K562 (cell line): ENCODE results near the gene ZFYVE28. TPM values are rescaled to one million over a fixed set of nuclear protein-coding genes. Genes with fewer than 3 reads are reported as not detected.

Experiments used
- CSDE1 ChIP-seq, 2 experiments: fragments of 450-650 bp; IDR thresholded peaks; 2 replicates each; pipeline ENCODE4 v1.6.1; 2016; ENCODE audit warnings: mild to moderate bottlenecking in 1 of 2
- EP400 ChIP-seq: fragments of 450-650 bp; IDR thresholded peaks from 2 replicates; pipeline ENCODE4 v1.6.1; 2017; ENCODE audit warnings: antibody characterized with exemption, mild to moderate bottlenecking, moderate library complexity
- HMG20B ChIP-seq: fragments of 250-450 bp; sonication (Bioruptor Pico); IDR thresholded peaks from 2 replicates; pipeline ENCODE4 v1.5.0; 2021; ENCODE audit warnings: mild to moderate bottlenecking
- HNRNPLL ChIP-seq: fragments of 200-400 bp; formaldehyde crosslinking; IDR thresholded peaks from 2 replicates; pipeline ENCODE4 v1.6.1; 2017; ENCODE audit warnings: low read length, low read depth, mild to moderate bottlenecking; ENCODE audit not compliant: poor library complexity, severe bottlenecking
- HSF4 ChIP-seq: fragments of 250-450 bp; sonication (Bioruptor Pico); IDR thresholded peaks from 2 replicates; pipeline ENCODE4 v2.1.2; 2022; ENCODE audit warnings: mild to moderate bottlenecking, moderate library complexity, borderline replicate concordance
- NR1H2 ChIP-seq: sonication (generic); formaldehyde crosslinking; IDR thresholded peaks from 2 replicates; pipeline ENCODE4 v1.4.0; 2020; ENCODE audit warnings: mild to moderate bottlenecking, missing genetic modification reagents
- PBX2 ChIP-seq, 2 experiments: IDR thresholded peaks in 1 of 2; conservative IDR thresholded peaks in 1 of 2; 2 replicates each; pipeline ENCODE4 v1.6.1; 2016; ENCODE audit warnings: low read depth in 2 of 2, mild to moderate bottlenecking in 1 of 2, missing compliant biosample characterization in 1 of 2, missing genetic modification characterization in 1 of 2, moderate library complexity in 1 of 2
- PTTG1 ChIP-seq: fragments of 450-650 bp; IDR thresholded peaks from 2 replicates; pipeline ENCODE4 v1.6.1; 2016; ENCODE audit warnings: low read depth, mild to moderate bottlenecking, missing genetic modification characterization, missing compliant biosample characterization
- THRA ChIP-seq: fragments of 450-650 bp; IDR thresholded peaks from 2 replicates; pipeline ENCODE4 v1.6.1; 2017; ENCODE audit warnings: mild to moderate bottlenecking, moderate library complexity
- YBX1 ChIP-seq: fragments of 450-650 bp; IDR thresholded peaks from 2 replicates; pipeline ENCODE4 v1.7.1; 2016; ENCODE audit warnings: mild to moderate bottlenecking
- ZBED1 ChIP-seq: IDR thresholded peaks from 2 replicates; pipeline ENCODE4 v1.6.1; 2014
- ZFX ChIP-seq: sonication (generic); formaldehyde crosslinking; IDR thresholded peaks from 2 replicates; pipeline ENCODE4 v1.8.0; 2022; ENCODE audit warnings: mild to moderate bottlenecking, missing genetic modification reagents, moderate library complexity
- ZNF146 ChIP-seq: IDR thresholded peaks from one replicate; pipeline ENCODE4 v1.6.1; 2018; ENCODE audit warnings: missing compliant biosample characterization; ENCODE audit not compliant: unreplicated experiment
- ZNF24 ChIP-seq: fragments of 450-650 bp; IDR thresholded peaks from 2 replicates; pipeline ENCODE4 v1.6.1; 2016
- ZNF431 ChIP-seq: sonication (generic); formaldehyde crosslinking; IDR thresholded peaks from 2 replicates; pipeline ENCODE4 v1.8.0; 2022; ENCODE audit warnings: mild to moderate bottlenecking, missing genetic modification reagents
- ZNF551 ChIP-seq: fragments of 250-450 bp; sonication (Bioruptor Pico); IDR thresholded peaks from 2 replicates; pipeline ENCODE4 v1.5.0; 2021; ENCODE audit warnings: mild to moderate bottlenecking, moderate library complexity
- ZNF778 ChIP-seq: fragments of 450-650 bp; formaldehyde crosslinking; IDR thresholded peaks from 2 replicates; pipeline ENCODE4 v1.4.0; 2020; ENCODE audit warnings: mild to moderate bottlenecking, moderate library complexity
- polyA plus RNA-seq, 8 experiments: library from polyadenylated mRNA; depleted of rRNA in 4 of 8; stranded (reverse) in 5 of 8; unstranded in 3 of 8; fragments of >200 nt; fragmentation: Nextera tagmentation in 2 of 8; fragmentation: Illumina TruSeq in 1 of 8; extraction: Ambion mirVana in 2 of 8; extraction: Trizol in 1 of 8; gene quantifications; 2 replicates each; pipeline versions ENCODE4 v1.2.1 to v1.2.3, GENCODE V29; 2011 to 2014; ENCODE audit warnings: inconsistent platforms in 1 of 8, missing spikeins in 1 of 8
- total RNA-seq, 7 experiments: library from RNA; depleted of rRNA in 6 of 7; stranded (reverse); fragments of >200 nt in 6 of 7; fragmentation: Illumina TruSeq in 2 of 7; extraction: Trizol in 2 of 7; gene quantifications; 2 replicates each; pipeline versions ENCODE4 v1.2.1 to v1.2.3, GENCODE V29; 2011 to 2021; ENCODE audit warnings: low replicate concordance in 1 of 7
- TF ChIP-seq, protein P1 (sequence below): sonication (generic); formaldehyde crosslinking; IDR thresholded peaks from 2 replicates; pipeline ENCODE4 v1.8.0; 2023; ENCODE audit warnings: mild to moderate bottlenecking, missing genetic modification reagents
- TF ChIP-seq, protein P2 (sequence below): fragments of 150-350 bp; conservative IDR thresholded peaks from 2 replicates; pipeline ENCODE4 v1.6.1; 2014; ENCODE audit warnings: low read length
- TF ChIP-seq, protein P3 (sequence below): sonication (generic); formaldehyde crosslinking; IDR thresholded peaks from 2 replicates; pipeline ENCODE4 v1.8.0; 2022; ENCODE audit warnings: missing genetic modification reagents, mild to moderate bottlenecking, borderline replicate concordance

ZFYVE28 gene
- total and polyA plus RNA-seq, 9 of the 15 experiments (the other 6 are each of a cell fraction or from before 2014, with no cell fraction given) = 1.3 to 24.8 (median 8.9) TPM

DNA sequence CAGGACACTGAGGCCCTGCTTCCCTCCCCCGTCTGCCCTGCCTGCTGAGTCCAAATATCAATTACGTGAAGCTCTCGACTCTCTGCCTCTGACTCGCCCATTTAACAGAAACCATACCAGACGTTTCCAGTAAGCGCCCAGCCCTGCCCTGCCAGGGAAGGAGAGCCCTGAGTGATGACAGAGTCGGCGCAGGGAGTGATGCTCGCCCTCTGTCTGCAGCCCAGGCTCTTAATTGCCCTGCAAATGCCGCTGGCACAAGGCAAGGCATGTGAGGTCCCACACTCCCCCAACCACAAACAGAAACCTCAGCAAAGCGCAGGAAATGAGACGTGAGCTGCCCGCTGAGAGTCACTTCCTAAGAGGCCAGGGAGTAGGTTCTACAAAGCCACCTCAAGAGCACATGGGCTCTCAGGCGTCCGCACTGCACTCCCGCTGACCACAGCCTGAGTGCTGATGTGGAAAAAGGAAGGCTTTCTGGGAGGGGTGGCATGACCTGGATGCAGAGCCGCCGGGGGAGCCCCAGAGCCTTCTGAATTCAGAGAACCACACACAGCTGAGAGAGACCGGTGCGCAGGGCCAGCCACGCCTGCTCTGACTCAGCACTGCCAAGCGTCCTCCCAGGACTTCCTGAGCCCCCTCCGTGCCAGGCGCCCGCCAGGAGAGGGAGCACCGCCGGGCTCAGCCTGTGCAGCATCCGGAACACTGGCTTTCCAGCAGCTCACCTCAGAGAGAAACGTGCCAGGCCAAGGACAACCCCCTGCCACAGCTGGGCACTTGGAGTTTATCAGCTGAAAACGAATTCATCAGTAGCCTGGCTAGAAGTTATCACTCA, 5.3 kb downstream of the ZFYVE28 start (continued):
- TF ChIP-seq CSDE1 (IDR thresholded peaks at IDR 0.05) = no peak
- no peak for TF ChIP-seq ZNF431 (CRISPR knock-in tag)
- no peak for TF ChIP-seq PTTG1 (tag)
- no peak for TF ChIP-seq ZNF24
- TF ChIP-seq YBX1 = no peak
- no peak for TF ChIP-seq THRA
- peak; percentile 81 for TF ChIP-seq EP400
- TF ChIP-seq, protein P1, sequence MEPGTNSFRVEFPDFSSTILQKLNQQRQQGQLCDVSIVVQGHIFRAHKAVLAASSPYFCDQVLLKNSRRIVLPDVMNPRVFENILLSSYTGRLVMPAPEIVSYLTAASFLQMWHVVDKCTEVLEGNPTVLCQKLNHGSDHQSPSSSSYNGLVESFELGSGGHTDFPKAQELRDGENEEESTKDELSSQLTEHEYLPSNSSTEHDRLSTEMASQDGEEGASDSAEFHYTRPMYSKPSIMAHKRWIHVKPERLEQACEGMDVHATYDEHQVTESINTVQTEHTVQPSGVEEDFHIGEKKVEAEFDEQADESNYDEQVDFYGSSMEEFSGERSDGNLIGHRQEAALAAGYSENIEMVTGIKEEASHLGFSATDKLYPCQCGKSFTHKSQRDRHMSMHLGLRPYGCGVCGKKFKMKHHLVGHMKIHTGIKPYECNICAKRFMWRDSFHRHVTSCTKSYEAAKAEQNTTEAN (CRISPR knock-in tag) = no peak
- no peak for TF ChIP-seq ZFX
- TF ChIP-seq, protein P2, sequence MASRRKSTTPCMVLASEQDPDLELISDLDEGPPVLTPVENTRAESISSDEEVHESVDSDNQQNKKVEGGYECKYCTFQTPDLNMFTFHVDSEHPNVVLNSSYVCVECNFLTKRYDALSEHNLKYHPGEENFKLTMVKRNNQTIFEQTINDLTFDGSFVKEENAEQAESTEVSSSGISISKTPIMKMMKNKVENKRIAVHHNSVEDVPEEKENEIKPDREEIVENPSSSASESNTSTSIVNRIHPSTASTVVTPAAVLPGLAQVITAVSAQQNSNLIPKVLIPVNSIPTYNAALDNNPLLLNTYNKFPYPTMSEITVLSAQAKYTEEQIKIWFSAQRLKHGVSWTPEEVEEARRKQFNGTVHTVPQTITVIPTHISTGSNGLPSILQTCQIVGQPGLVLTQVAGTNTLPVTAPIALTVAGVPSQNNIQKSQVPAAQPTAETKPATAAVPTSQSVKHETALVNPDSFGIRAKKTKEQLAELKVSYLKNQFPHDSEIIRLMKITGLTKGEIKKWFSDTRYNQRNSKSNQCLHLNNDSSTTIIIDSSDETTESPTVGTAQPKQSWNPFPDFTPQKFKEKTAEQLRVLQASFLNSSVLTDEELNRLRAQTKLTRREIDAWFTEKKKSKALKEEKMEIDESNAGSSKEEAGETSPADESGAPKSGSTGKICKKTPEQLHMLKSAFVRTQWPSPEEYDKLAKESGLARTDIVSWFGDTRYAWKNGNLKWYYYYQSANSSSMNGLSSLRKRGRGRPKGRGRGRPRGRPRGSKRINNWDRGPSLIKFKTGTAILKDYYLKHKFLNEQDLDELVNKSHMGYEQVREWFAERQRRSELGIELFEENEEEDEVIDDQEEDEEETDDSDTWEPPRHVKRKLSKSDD = no peak
- TF ChIP-seq, protein P3, sequence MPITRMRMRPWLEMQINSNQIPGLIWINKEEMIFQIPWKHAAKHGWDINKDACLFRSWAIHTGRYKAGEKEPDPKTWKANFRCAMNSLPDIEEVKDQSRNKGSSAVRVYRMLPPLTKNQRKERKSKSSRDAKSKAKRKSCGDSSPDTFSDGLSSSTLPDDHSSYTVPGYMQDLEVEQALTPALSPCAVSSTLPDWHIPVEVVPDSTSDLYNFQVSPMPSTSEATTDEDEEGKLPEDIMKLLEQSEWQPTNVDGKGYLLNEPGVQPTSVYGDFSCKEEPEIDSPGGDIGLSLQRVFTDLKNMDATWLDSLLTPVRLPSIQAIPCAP (CRISPR knock-in tag) = no peak
- TF ChIP-seq HMG20B (CRISPR knock-in tag) = no peak
- TF ChIP-seq ZNF146 = no peak
- peak; percentile 67; the same call in 1 of the 2 replicates for TF ChIP-seq ZBED1
- no peak for TF ChIP-seq HNRNPLL
- TF ChIP-seq ZNF551 (CRISPR knock-in tag) = no peak
- TF ChIP-seq PBX2 (CRISPR knock-in tag; IDR thresholded peaks at IDR 0.05; ENCODE audit: low read depth) = no peak
- TF ChIP-seq PBX2 (tag; conservative IDR thresholded peaks at IDR 0.05; ENCODE audit: low read depth) = no peak
- no peak for TF ChIP-seq NR1H2 (CRISPR knock-in tag)
- no peak for TF ChIP-seq ZNF778 (CRISPR knock-in tag)
- no peak for TF ChIP-seq HSF4
